ENCODE measurements around the gene LRIG1.

The LRIG1 gene

DNA sequence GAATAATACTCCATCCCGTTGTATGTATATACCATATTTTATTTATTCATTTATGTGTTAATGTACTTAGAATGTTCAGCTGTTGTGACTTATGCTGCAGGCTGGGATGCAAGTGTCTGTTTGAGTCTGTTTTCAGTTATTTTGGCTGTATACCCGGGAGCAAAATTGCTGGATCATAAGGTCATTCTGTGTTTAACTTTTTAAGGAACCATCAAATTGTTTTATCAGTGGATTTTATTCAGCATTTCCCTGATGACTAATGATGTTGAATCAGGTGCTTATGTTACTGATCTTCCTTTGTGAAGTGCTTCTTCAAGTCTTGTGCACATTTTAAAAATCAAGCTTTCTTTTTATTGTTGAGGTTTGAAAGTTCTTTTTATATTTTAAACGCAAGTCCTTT, 161.9 kb downstream of the LRIG1 start:
- no peak for ATAC-seq
- TF ChIP-seq ZFP3 (CRISPR knock-in tag; IDR thresholded peaks at IDR 0.05) (no peak), ZNF8 (CRISPR knock-in tag; IDR thresholded peaks at IDR 0.05) (no peak), CSDC2 (CRISPR knock-in tag; IDR thresholded peaks at IDR 0.05) (no peak), ESRRG (CRISPR knock-in tag; IDR thresholded peaks at IDR 0.05) (no peak), PPARA (CRISPR knock-in tag; IDR thresholded peaks at IDR 0.05; ENCODE audit: borderline replicate concordance) (no peak), ARNTL (CRISPR knock-in tag; IDR thresholded peaks at IDR 0.05; ENCODE audit: borderline replicate concordance, low read depth) (no peak)
- TF ChIP-seq, protein P1, sequence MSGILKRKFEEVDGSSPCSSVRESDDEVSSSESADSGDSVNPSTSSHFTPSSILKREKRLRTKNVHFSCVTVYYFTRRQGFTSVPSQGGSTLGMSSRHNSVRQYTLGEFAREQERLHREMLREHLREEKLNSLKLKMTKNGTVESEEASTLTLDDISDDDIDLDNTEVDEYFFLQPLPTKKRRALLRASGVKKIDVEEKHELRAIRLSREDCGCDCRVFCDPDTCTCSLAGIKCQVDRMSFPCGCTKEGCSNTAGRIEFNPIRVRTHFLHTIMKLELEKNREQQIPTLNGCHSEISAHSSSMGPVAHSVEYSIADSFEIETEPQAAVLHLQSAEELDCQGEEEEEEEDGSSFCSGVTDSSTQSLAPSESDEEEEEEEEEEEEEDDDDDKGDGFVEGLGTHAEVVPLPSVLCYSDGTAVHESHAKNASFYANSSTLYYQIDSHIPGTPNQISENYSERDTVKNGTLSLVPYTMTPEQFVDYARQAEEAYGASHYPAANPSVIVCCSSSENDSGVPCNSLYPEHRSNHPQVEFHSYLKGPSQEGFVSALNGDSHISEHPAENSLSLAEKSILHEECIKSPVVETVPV (CRISPR knock-in tag; IDR thresholded peaks at IDR 0.05): no peak
- TF ChIP-seq, protein P2, sequence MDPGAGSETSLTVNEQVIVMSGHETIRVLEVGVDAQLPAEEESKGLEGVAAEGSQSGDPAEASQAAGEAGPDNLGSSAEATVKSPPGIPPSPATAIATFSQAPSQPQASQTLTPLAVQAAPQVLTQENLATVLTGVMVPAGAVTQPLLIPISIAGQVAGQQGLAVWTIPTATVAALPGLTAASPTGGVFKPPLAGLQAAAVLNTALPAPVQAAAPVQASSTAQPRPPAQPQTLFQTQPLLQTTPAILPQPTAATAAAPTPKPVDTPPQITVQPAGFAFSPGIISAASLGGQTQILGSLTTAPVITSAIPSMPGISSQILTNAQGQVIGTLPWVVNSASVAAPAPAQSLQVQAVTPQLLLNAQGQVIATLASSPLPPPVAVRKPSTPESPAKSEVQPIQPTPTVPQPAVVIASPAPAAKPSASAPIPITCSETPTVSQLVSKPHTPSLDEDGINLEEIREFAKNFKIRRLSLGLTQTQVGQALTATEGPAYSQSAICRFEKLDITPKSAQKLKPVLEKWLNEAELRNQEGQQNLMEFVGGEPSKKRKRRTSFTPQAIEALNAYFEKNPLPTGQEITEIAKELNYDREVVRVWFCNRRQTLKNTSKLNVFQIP (CRISPR knock-in tag; IDR thresholded peaks at IDR 0.05; ENCODE audit: borderline replicate concordance, low read depth): no peak

DNA sequence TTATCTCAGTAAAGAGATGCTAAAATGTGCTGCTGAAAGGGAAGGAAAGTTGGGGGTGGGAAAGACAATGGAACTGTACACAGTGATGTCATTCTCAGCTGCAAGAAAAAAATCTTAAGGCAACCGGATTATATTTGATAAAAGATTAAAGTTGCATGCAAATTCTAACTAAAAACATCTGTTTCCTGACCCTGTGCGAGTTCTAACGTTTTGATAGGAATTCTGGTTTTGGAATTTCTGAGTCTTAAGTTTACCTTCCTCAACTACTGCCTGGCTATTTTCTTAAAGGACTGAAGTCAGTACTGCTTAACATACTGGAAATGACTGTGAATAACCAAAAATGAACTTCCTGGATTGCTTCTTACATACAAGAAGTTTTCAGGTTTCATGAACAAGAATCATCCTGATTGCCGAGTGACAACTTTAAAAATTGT, 164.5 kb downstream of the LRIG1 start:
- peak; percentile 76 for ATAC-seq
- TF ChIP-seq, protein P1 (CRISPR knock-in tag; IDR thresholded peaks at IDR 0.05): no peak
- TF ChIP-seq, protein P2 (CRISPR knock-in tag; IDR thresholded peaks at IDR 0.05; ENCODE audit: borderline replicate concordance, low read depth): no peak
- TF ChIP-seq ESRRG (CRISPR knock-in tag; IDR thresholded peaks at IDR 0.05) (no peak), SNAI2 (CRISPR knock-in tag; IDR thresholded peaks at IDR 0.05) (no peak), BACH2 (CRISPR knock-in tag; IDR thresholded peaks at IDR 0.05; ENCODE audit: borderline replicate concordance) (no peak), ZNF8 (CRISPR knock-in tag; IDR thresholded peaks at IDR 0.05) (no peak), TCF4 (CRISPR knock-in tag; IDR thresholded peaks at IDR 0.05; ENCODE audit: borderline replicate concordance) (peak; percentile 22; the same call in 1 of the 2 replicates), ISL1 (CRISPR knock-in tag; IDR thresholded peaks at IDR 0.05) (no peak), PPARA (CRISPR knock-in tag; IDR thresholded peaks at IDR 0.05; ENCODE audit: borderline replicate concordance) (no peak)

DNA sequence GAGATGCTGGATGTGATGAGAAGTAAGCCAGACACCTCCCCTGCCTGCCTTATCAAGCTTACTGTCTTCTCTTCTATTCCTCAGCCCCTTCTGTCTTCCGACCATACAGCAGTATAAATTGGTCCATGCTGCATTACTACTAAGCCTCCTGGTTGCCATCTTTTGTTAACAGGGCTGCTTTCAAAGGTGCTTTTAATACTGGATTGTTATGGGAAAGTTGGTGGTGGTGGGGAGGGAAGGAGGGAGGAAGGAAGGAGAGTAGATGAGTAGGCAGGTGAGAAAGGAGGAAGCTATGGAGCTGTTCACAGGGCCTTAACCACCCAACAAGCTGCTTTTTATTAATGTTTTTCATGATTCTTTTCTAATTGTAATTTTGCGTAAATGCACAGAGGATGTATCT, 165.2 kb downstream of the LRIG1 start:
- TF ChIP-seq GLIS3 (CRISPR knock-in tag; IDR thresholded peaks at IDR 0.05) (no peak), SNAI2 (CRISPR knock-in tag; IDR thresholded peaks at IDR 0.05) (no peak), CSDC2 (CRISPR knock-in tag; IDR thresholded peaks at IDR 0.05) (no peak), BACH2 (CRISPR knock-in tag; IDR thresholded peaks at IDR 0.05; ENCODE audit: borderline replicate concordance) (no peak), ARNTL (CRISPR knock-in tag; IDR thresholded peaks at IDR 0.05; ENCODE audit: borderline replicate concordance, low read depth) (no peak), ZNF70 (CRISPR knock-in tag; IDR thresholded peaks at IDR 0.05) (no peak), ESRRG (CRISPR knock-in tag; IDR thresholded peaks at IDR 0.05) (no peak), ZNF565 (CRISPR knock-in tag; conservative IDR thresholded peaks at IDR 0.05; ENCODE audit: low read depth) (no peak), OSR1 (CRISPR knock-in tag; IDR thresholded peaks at IDR 0.05) (no peak), TCF4 (CRISPR knock-in tag; IDR thresholded peaks at IDR 0.05; ENCODE audit: borderline replicate concordance) (no peak), ZC3H10 (CRISPR knock-in tag; IDR thresholded peaks at IDR 0.05) (no peak), PPARA (CRISPR knock-in tag; IDR thresholded peaks at IDR 0.05; ENCODE audit: borderline replicate concordance) (no peak)
- TF ChIP-seq, protein P3, sequence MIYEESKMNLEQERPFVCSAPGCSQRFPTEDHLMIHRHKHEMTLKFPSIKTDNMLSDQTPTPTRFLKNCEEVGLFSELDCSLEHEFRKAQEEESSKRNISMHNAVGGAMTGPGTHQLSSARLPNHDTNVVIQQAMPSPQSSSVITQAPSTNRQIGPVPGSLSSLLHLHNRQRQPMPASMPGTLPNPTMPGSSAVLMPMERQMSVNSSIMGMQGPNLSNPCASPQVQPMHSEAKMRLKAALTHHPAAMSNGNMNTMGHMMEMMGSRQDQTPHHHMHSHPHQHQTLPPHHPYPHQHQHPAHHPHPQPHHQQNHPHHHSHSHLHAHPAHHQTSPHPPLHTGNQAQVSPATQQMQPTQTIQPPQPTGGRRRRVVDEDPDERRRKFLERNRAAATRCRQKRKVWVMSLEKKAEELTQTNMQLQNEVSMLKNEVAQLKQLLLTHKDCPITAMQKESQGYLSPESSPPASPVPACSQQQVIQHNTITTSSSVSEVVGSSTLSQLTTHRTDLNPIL (CRISPR knock-in tag; IDR thresholded peaks at IDR 0.05; ENCODE audit: low read depth): no peak
- TF ChIP-seq, protein P1 (CRISPR knock-in tag; IDR thresholded peaks at IDR 0.05): no peak
- TF ChIP-seq, protein P4, sequence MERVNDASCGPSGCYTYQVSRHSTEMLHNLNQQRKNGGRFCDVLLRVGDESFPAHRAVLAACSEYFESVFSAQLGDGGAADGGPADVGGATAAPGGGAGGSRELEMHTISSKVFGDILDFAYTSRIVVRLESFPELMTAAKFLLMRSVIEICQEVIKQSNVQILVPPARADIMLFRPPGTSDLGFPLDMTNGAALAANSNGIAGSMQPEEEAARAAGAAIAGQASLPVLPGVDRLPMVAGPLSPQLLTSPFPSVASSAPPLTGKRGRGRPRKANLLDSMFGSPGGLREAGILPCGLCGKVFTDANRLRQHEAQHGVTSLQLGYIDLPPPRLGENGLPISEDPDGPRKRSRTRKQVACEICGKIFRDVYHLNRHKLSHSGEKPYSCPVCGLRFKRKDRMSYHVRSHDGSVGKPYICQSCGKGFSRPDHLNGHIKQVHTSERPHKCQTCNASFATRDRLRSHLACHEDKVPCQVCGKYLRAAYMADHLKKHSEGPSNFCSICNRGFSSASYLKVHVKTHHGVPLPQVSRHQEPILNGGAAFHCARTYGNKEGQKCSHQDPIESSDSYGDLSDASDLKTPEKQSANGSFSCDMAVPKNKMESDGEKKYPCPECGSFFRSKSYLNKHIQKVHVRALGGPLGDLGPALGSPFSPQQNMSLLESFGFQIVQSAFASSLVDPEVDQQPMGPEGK (CRISPR knock-in tag; IDR thresholded peaks at IDR 0.05; ENCODE audit: borderline replicate concordance): no peak
- TF ChIP-seq, protein P2 (CRISPR knock-in tag; IDR thresholded peaks at IDR 0.05; ENCODE audit: borderline replicate concordance, low read depth): no peak
- ATAC-seq: no peak
